Measurements from ENCODE around the gene SDE2.

SDE2 gene

DNA sequence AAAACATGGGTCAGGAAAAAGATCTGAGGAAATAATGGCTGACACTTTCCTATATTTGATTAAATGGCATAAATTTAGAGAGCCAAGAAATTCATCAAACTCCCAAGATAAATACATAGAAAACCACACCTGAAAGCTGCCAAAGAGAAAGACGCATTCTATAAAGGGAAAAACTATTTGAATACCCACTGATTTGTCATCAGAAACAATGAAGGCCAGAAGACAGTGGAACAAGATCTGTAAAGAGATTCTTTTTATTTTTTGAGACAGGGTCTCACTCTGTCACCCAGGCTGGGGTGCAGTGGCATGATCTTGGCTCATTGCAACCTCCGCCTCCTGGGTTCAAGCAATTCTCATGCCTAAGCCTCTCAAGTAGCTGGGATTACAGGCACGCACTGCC lies 17.4 kb downstream of the SDE2 start:
- TF ChIP-seq, protein P1, sequence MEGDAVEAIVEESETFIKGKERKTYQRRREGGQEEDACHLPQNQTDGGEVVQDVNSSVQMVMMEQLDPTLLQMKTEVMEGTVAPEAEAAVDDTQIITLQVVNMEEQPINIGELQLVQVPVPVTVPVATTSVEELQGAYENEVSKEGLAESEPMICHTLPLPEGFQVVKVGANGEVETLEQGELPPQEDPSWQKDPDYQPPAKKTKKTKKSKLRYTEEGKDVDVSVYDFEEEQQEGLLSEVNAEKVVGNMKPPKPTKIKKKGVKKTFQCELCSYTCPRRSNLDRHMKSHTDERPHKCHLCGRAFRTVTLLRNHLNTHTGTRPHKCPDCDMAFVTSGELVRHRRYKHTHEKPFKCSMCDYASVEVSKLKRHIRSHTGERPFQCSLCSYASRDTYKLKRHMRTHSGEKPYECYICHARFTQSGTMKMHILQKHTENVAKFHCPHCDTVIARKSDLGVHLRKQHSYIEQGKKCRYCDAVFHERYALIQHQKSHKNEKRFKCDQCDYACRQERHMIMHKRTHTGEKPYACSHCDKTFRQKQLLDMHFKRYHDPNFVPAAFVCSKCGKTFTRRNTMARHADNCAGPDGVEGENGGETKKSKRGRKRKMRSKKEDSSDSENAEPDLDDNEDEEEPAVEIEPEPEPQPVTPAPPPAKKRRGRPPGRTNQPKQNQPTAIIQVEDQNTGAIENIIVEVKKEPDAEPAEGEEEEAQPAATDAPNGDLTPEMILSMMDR (IDR thresholded peaks at IDR 0.05; ENCODE audit: insufficient read depth, low read length, poor library complexity, severe bottlenecking), result no peak
- H4K20me1 ChIP-seq (ENCODE audit: low read depth, low read length), result no peaks in the 10 kb centered on the region
- no peak overlapping the region for H3K4me2 ChIP-seq (ENCODE audit: low read depth, low read length, poor library complexity, severe bottlenecking)
- H3K79me2 ChIP-seq (ENCODE audit: insufficient read depth, low read length), result peaks cover 7% of the 10 kb centered on the region; the same call in 1 of the 2 replicates
- no peaks in the 10 kb centered on the region for H3K27me3 ChIP-seq (ENCODE audit: low read length)
- H3F3A ChIP-seq (ENCODE audit: insufficient read depth), result peaks cover 19% of the 10 kb centered on the region
- H3K9ac ChIP-seq (ENCODE audit: low read length), result no peak overlapping the region
- no peak overlapping the region for H3K4me3 ChIP-seq (ENCODE audit: insufficient read depth, low read length, poor library complexity, severe bottlenecking)
- H3K27ac ChIP-seq (ENCODE audit: low read depth, low read length), result no peak overlapping the region
- peaks cover 52% of the 10 kb centered on the region for H3K36me3 ChIP-seq (ENCODE audit: low read length)
- no peaks in the 10 kb centered on the region for H3K9me3 ChIP-seq (ENCODE audit: insufficient read depth, low read length)
- H2AFZ ChIP-seq (ENCODE audit: low read depth, low read length, severe bottlenecking), result no peak overlapping the region
- H3K9me2 ChIP-seq (replicated peaks; ENCODE audit: insufficient read depth, low read length), result no peaks in the 10 kb centered on the region

DNA sequence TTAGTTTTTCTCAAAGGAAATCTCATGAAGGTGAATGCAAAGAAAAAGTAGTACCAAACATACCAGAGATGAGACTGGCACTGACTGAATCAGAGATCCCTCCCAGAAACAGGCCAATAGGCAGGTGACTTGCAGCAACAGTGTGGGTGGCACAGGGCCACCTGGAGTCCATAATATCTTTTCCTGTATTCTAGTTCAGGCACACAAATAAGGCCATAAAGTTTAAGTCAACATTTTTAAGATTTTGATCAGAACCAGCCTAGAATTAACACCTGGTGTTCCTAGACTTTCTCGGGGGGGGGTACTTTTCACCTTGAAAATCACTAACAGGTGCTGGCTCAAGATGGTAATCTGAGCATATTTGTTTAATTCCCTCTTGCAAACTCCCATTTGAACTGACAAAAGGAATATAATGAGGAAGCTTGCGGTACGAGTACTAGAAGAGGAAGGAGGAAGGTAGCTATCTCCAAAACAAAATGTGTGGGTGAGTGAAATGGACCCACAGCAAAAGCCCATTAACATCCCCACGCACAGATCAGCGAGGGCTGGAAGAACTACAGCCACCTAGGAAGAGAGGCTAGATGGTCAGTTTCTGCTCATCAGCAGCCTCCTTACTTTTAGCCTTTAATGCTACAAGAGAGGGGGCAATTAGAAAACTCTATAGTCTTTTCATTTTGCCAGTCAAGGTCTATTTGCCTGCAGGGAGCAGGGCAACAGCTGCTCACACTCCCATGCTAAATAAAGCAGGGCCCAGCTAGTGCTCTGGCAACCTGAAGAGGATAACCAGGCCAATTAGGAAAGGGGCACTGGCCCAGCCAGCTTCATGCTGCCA lies 18.9 kb downstream of the SDE2 start:
- Histone ChIP-seq H3K9me2 (replicated peaks; ENCODE audit: insufficient read depth, low read length) (no peaks in the 10 kb centered on the region), H3K4me3 (ENCODE audit: insufficient read depth, low read length, poor library complexity, severe bottlenecking) (no peak overlapping the region), H3K27me3 (ENCODE audit: low read length) (no peaks in the 10 kb centered on the region), H3K36me3 (ENCODE audit: low read length) (peaks cover 38% of the 10 kb centered on the region), H3K9me3 (ENCODE audit: insufficient read depth, low read length) (no peaks in the 10 kb centered on the region), H3F3A (ENCODE audit: insufficient read depth) (peaks cover 19% of the 10 kb centered on the region), H4K20me1 (ENCODE audit: low read depth, low read length) (no peaks in the 10 kb centered on the region), H2AFZ (ENCODE audit: low read depth, low read length, severe bottlenecking) (no peak overlapping the region), H3K9ac (ENCODE audit: low read length) (no peak overlapping the region), H3K4me2 (ENCODE audit: low read depth, low read length, poor library complexity, severe bottlenecking) (no peak overlapping the region), H3K79me2 (ENCODE audit: insufficient read depth, low read length) (no peaks in the 10 kb centered on the region), H3K27ac (ENCODE audit: low read depth, low read length) (no peak overlapping the region)
- no peak for TF ChIP-seq EZH2phosphoT487 (conservative IDR thresholded peaks at IDR 0.05; ENCODE audit: low read length)

DNA sequence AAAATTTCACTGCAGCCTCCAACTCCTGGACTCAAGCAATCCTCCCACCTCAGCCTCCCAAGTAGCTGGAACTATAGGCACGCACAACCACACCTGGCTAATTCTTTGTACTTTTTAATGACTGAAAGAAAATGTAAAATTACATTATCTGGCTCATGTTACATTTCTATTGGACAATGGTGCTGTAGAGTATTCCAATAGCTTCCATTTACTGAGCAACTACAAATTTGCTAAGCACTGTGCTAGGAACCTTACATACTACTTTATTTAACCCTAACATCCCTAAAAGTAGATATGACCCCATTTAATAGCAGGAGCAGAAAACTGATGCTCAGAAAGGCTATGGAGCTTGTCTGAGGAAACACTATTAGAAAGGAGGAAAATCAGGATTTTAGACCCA lies 19.7 kb downstream of the SDE2 start:
- H3K9ac ChIP-seq (ENCODE audit: low read length), result no peak overlapping the region
- H3K27me3 ChIP-seq (ENCODE audit: low read length), result no peaks in the 10 kb centered on the region
- no peak overlapping the region for H3K4me2 ChIP-seq (ENCODE audit: low read depth, low read length, poor library complexity, severe bottlenecking)
- H3K27ac ChIP-seq (ENCODE audit: low read depth, low read length), result no peak overlapping the region
- peaks cover 19% of the 10 kb centered on the region for H3F3A ChIP-seq (ENCODE audit: insufficient read depth)
- H3K79me2 ChIP-seq (ENCODE audit: insufficient read depth, low read length), result no peaks in the 10 kb centered on the region
- H3K9me3 ChIP-seq (ENCODE audit: insufficient read depth, low read length), result no peaks in the 10 kb centered on the region
- peaks cover 31% of the 10 kb centered on the region for H3K36me3 ChIP-seq (ENCODE audit: low read length)
- TF ChIP-seq EZH2phosphoT487 (conservative IDR thresholded peaks at IDR 0.05; ENCODE audit: low read length), result no peak
- TF ChIP-seq, protein P1 (IDR thresholded peaks at IDR 0.05; ENCODE audit: insufficient read depth, low read length, poor library complexity, severe bottlenecking), result no peak
- no peak overlapping the region for H2AFZ ChIP-seq (ENCODE audit: low read depth, low read length, severe bottlenecking)
- H4K20me1 ChIP-seq (ENCODE audit: low read depth, low read length), result no peaks in the 10 kb centered on the region
- H3K4me3 ChIP-seq (ENCODE audit: insufficient read depth, low read length, poor library complexity, severe bottlenecking), result no peak overlapping the region
- no peaks in the 10 kb centered on the region for H3K9me2 ChIP-seq (replicated peaks; ENCODE audit: insufficient read depth, low read length)
